HepG2 (cell line): Measurements from ENCODE around the gene SLC43A3. TPM values are rescaled to one million over a fixed set of nuclear protein-coding genes. Genes with fewer than 3 reads are reported as not detected.

ENCODE experiments used
- EED ChIP-seq: sonication (generic); formaldehyde crosslinking; IDR thresholded peaks from 2 replicates; pipeline ENCODE4 v1.5.0; 2020; ENCODE audit warnings: mild to moderate bottlenecking, missing genetic modification reagents
- FLYWCH1 ChIP-seq: sonication (generic); formaldehyde crosslinking; IDR thresholded peaks from 2 replicates; pipeline ENCODE4 v1.8.1; 2023; ENCODE audit warnings: mild to moderate bottlenecking, missing genetic modification reagents
- GMEB2 ChIP-seq: IDR thresholded peaks from 2 replicates; pipeline ENCODE4 v1.6.1; 2016; ENCODE audit warnings: missing biosample characterization, missing genetic modification reagents, low read depth
- PREB ChIP-seq: sonication (generic); formaldehyde crosslinking; IDR thresholded peaks from 2 replicates; pipeline ENCODE4 v1.4.0; 2020; ENCODE audit warnings: missing genetic modification reagents
- RARA ChIP-seq: IDR thresholded peaks from 2 replicates; pipeline ENCODE4 v1.6.1; 2016; ENCODE audit warnings: missing genetic modification reagents, missing compliant biosample characterization
- SAP130 ChIP-seq: IDR thresholded peaks from 2 replicates; pipeline ENCODE4 v1.6.1; 2016; ENCODE audit warnings: low read depth
- TAF1 ChIP-seq: sonication (generic); formaldehyde crosslinking; IDR thresholded peaks from 2 replicates; pipeline ENCODE4 v1.4.0; 2020; ENCODE audit warnings: missing genetic modification reagents
- THRA ChIP-seq: sonication (generic); formaldehyde crosslinking; IDR thresholded peaks from 2 replicates; pipeline ENCODE4 v1.4.0; 2020; ENCODE audit warnings: missing genetic modification reagents, borderline replicate concordance
- TSC22D2 ChIP-seq: sonication (generic); formaldehyde crosslinking; IDR thresholded peaks from 2 replicates; pipeline ENCODE4 v1.5.1; 2020; ENCODE audit warnings: missing genetic modification reagents, mild to moderate bottlenecking, borderline replicate concordance
- ZBTB7B ChIP-seq: sonication (generic); formaldehyde crosslinking; IDR thresholded peaks from 2 replicates; pipeline ENCODE4 v1.4.0; 2020; ENCODE audit warnings: missing genetic modification reagents
- ZBTB8A ChIP-seq: sonication (generic); formaldehyde crosslinking; IDR thresholded peaks from 2 replicates; pipeline ENCODE4 v1.4.0; 2020; ENCODE audit warnings: mild to moderate bottlenecking, low read depth, missing genetic modification reagents, borderline replicate concordance
- ZFYVE20 ChIP-seq: sonication (generic); formaldehyde crosslinking; IDR thresholded peaks from 2 replicates; pipeline ENCODE4 v1.8.0; 2023; ENCODE audit warnings: low read depth, mild to moderate bottlenecking, moderate library complexity, missing genetic modification reagents, borderline replicate concordance
- ZHX1 ChIP-seq: sonication (generic); formaldehyde crosslinking; IDR thresholded peaks from 2 replicates; pipeline ENCODE4 v1.8.1; 2022; ENCODE audit warnings: low read depth, mild to moderate bottlenecking, missing genetic modification reagents
- ZNF142 ChIP-seq: sonication (generic); formaldehyde crosslinking; IDR thresholded peaks from 2 replicates; pipeline ENCODE4 v1.4.0; 2020; ENCODE audit warnings: missing genetic modification reagents
- ZNF333 ChIP-seq: sonication (generic); formaldehyde crosslinking; IDR thresholded peaks from 2 replicates; pipeline ENCODE4 v1.4.0; 2020; ENCODE audit warnings: mild to moderate bottlenecking, missing genetic modification reagents, borderline replicate concordance
- ZNF629 ChIP-seq: sonication (generic); formaldehyde crosslinking; conservative IDR thresholded peaks from 2 replicates; pipeline ENCODE4 v1.5.0; 2020; ENCODE audit warnings: missing genetic modification reagents
- ZNF644 ChIP-seq: IDR thresholded peaks from 2 replicates; pipeline ENCODE4 v1.6.1; 2016; ENCODE audit warnings: low read depth
- ZNF768 ChIP-seq: sonication (generic); formaldehyde crosslinking; IDR thresholded peaks from 2 replicates; pipeline ENCODE4 v1.4.0; 2020; ENCODE audit warnings: missing genetic modification reagents
- ZNF776 ChIP-seq: sonication (generic); formaldehyde crosslinking; IDR thresholded peaks from 2 replicates; pipeline ENCODE4 v1.4.0; 2020; ENCODE audit warnings: mild to moderate bottlenecking, missing genetic modification reagents
- polyA plus RNA-seq, 8 experiments: library from polyadenylated mRNA; depleted of rRNA in 3 of 8; stranded (reverse) in 7 of 8; unstranded in 1 of 8; fragments of >200 nt; fragmentation: Illumina TruSeq in 4 of 8; extraction: Trizol in 4 of 8; gene quantifications; 2 replicates each; pipeline versions ENCODE4 v1.2.1 to v1.2.3, GENCODE V29; 2011 to 2016; ENCODE audit warnings: low read depth in 4 of 8, missing spikeins in 1 of 8, mixed read lengths in 1 of 8; ENCODE audit not compliant: insufficient read depth in 1 of 8
- total RNA-seq, 5 experiments: library from RNA; depleted of rRNA; stranded (reverse); fragments of >200 nt; fragmentation: Illumina TruSeq; extraction: Trizol; gene quantifications; 2 replicates each; pipeline ENCODE4 v1.2.3, GENCODE V29; 2016; ENCODE audit warnings: low read depth in 1 of 5

Gene SLC43A3
- total and polyA plus RNA-seq, 2 of the 13 experiments (the other 11 are each of a cell fraction or from before 2014, with no cell fraction given), result 2.6 TPM; not detected in 1

GRCh38 chr11:57379732-57380131 is 47.2 kb downstream of the SLC43A3 start (continued):
- TF ChIP-seq GMEB2 (CRISPR knock-in tag) (no peak), ZFYVE20 (CRISPR knock-in tag) (no peak), ZNF768 (CRISPR knock-in tag) (no peak), THRA (no peak), SAP130 (CRISPR knock-in tag) (peak; percentile 33; the same call in 1 of the 2 replicates), ZNF629 (no peak), EED (CRISPR knock-in tag) (no peak), TAF1 (CRISPR knock-in tag) (no peak), ZNF644 (CRISPR knock-in tag) (no peak), ZNF776 (CRISPR knock-in tag) (no peak), ZBTB8A (CRISPR knock-in tag) (no peak), FLYWCH1 (CRISPR knock-in tag) (no peak), ZBTB7B (CRISPR knock-in tag) (no peak), RARA (CRISPR knock-in tag) (peak; percentile 22; the same call in 1 of the 2 replicates), ZHX1 (CRISPR knock-in tag) (no peak), ZNF142 (CRISPR knock-in tag) (no peak), PREB (CRISPR knock-in tag) (no peak), TSC22D2 (CRISPR knock-in tag) (0 out of 2 replicates have a peak, but pooled peaks have one; percentile 32), ZNF333 (no peak)
